SK-N-MC (cell line): Measurements from ENCODE around the gene EEFSEC.

ENCODE experiments used
- DNase-seq: peaks from one replicate; pipeline ENCODE4 v3.0.0-alpha.2; 2011; ENCODE audit warnings: low read depth, low spot score
- H3K27ac ChIP-seq: fragments of 200-600 bp; sonication (generic); 2 replicates; pipeline ENCODE4 v1.5.1; 2016; ENCODE audit warnings: mixed run types
- H3K36me3 ChIP-seq: fragments of 200-600 bp; sonication (generic); 2 replicates; pipeline ENCODE4 v1.6.1; 2017; ENCODE audit warnings: antibody characterized with exemption, low read length, mixed read lengths; ENCODE audit not compliant: insufficient read depth
- H3K4me3 ChIP-seq: fragments of 200-600 bp; sonication (generic); 2 replicates; pipeline ENCODE4 v1.5.1; 2016
- H3K9ac ChIP-seq: fragments of 200-600 bp; sonication (generic); 2 replicates; pipeline ENCODE4 v1.8.0; 2017; ENCODE audit warnings: mixed run types, mixed read lengths; ENCODE audit not compliant: insufficient read length
- H3K9me3 ChIP-seq: fragments of 200-600 bp; sonication (generic); 2 replicates; pipeline ENCODE4 v1.6.1; 2017; ENCODE audit warnings: low read depth, mild to moderate bottlenecking, antibody characterized with exemption, low read length, moderate library complexity, mixed read lengths
- EZH2 ChIP-seq: fragments of 200-600 bp; sonication (generic); IDR thresholded peaks from one replicate; pipeline ENCODE4 v1.6.1; 2017; ENCODE audit warnings: antibody characterized with exemption
- FOXP2 ChIP-seq: optimal IDR thresholded peaks from 2 replicates; pipeline ENCODE3; 2011; ENCODE audit warnings: mild to moderate bottlenecking, moderate library complexity; ENCODE audit not compliant: insufficient read depth; ENCODE audit errors: extremely low read length, control extremely low read depth
- POLR2AphosphoS5 ChIP-seq: IDR thresholded peaks from 2 replicates; pipeline ENCODE4 v1.6.1; 2012; ENCODE audit warnings: mild to moderate bottlenecking, low read depth, low read length, borderline replicate concordance

Gene EEFSEC

DNA sequence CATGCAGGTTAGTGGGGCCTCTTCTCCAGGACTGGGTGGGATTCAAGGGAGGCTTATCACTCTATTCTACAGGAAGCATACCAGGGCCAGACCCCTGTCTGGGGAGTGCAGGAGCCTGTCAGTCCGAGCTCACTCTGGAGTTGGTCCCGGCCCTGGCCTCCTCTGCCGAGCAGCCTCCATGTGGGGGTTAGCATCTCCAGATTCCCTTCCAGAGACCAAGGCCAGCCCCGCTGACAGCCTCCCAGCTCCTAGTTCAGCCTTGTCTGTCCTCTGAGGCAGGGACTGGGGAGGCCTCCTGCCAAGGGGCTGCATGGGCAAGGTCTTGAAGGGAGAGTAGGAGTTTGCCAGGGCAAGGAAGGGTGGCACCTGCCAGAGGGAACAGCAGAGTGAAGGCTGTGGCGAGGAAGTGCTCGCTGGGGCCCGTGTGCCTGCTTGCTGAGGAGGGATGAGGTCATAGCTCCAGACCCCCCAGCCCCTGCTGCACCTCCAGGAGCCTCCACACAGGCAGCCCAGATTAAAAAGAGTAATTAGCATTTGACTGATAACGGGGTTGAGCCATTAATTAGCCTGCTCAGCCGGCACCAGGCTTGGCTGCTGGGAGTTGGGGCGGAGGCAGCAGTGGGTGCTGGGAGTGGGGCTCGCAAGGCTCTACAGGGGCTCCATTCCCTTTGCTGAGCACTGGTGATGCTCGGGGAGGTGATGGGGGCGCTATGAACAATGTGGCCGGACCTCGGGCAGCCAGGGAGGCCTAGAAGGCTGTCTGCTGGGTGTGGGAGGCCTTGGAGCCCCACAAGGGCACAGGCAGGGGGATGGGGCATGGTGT lies 259.1 kb downstream of the EEFSEC start:
- Histone ChIP-seq H3K9ac (no peak overlapping the region), H3K4me3 (no peak overlapping the region), H3K27ac (no peak overlapping the region), H3K9me3 (no peaks in the 10 kb centered on the region), H3K36me3 (no peaks in the 10 kb centered on the region)
- TF ChIP-seq EZH2: no peak
- no peak for TF ChIP-seq POLR2AphosphoS5
- TF ChIP-seq FOXP2: no peak
- DNase-seq: no peak

DNA sequence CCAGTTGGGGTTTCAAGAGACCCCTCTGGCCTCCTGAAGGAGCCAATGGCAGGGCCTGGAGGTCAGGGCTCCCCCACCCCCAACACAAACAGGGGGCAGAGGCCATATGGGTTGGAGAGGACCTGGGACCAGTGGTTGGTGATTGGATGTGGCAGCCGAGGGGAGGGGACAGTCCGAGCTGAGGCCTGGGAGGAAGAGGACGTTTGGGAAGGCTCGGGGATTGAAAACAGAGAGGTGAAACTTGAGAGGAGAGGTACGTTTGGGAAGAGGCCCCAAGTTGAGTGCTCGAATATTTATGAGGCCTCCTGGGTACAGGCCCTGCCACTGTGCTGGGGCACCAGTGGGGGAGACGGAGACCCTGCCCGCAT lies 259.7 kb downstream of the EEFSEC start:
- no peak overlapping the region for H3K27ac ChIP-seq
- no peak overlapping the region for H3K9ac ChIP-seq
- H3K4me3 ChIP-seq: no peak overlapping the region
- H3K9me3 ChIP-seq: no peaks in the 10 kb centered on the region
- no peak for TF ChIP-seq POLR2AphosphoS5
- TF ChIP-seq FOXP2: no peak
- TF ChIP-seq EZH2: no peak
- H3K36me3 ChIP-seq: no peaks in the 10 kb centered on the region
- DNase-seq: no peak

DNA sequence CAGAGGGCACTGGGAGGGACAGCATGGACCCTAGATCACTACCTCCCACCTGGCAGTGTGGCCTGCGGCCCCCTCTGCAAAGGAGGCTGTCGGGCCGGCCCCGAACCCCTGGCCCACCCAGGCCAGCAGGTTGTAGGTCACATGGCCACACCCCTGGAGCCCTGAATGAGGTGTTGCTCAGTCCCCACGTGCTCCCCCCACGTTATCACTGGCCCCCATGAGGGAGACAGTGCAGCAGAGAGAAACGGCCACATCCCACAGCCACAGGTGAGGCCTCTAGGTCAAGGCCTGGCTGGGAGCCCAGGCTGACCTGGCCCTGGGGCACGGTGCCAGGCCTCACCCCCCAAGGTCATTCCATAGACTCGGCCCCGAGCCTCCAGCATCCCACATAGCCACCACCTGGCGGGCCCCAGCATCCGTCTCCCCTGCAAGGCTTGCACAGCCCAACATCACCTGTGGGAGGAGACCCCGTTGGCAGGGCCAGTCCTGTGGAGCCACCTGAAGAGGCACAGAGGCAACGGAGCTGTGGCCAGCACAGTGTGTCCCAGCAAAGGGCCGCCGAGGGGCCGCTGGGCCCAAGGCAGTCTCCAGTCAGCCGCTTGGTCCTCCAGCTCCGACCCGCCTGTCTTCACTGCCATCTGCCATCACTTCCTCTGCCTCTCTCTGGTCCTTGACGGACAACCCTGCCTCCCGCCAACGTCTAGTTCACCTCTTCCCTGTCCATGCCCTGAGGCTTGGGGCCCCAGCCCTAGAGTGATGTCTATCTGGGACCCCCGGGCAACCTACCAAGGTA lies 260.3 kb downstream of the EEFSEC start:
- H3K4me3 ChIP-seq: no peak overlapping the region
- no peak overlapping the region for H3K27ac ChIP-seq
- DNase-seq: no peak
- TF ChIP-seq EZH2: no peak
- no peak for TF ChIP-seq FOXP2
- TF ChIP-seq POLR2AphosphoS5: no peak
- H3K9ac ChIP-seq: no peak overlapping the region
- H3K9me3 ChIP-seq: no peaks in the 10 kb centered on the region
- H3K36me3 ChIP-seq: no peaks in the 10 kb centered on the region

DNA sequence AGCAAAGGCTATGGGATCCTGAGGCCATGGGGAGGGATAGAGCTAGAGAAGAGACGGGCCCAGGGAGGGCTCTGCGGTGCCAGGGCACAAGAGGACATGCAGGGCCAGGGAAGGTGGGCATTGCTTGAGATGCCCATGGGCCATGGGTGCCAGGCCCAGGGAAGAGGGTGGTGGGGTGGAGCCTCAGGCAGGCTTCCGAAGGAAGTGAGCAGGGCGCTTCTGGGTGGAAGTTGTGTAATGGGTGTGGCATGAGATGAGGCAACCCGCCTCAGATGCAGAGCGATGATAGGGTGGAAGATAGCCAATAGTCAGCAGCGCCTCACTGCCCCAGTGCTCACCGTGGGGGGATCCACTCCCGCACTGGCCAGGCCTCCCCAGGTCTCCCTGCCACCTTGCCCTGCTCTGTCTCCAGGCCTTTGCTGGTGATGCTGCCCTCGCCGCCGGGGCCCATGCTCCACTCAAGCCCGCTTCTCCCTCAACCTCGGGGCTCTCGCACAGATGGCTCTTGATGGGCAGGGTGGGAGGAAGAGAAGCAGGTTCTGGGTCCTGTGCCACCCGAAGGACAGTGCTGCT lies 262.0 kb downstream of the EEFSEC start:
- Histone ChIP-seq H3K4me3 (no peak overlapping the region), H3K36me3 (no peaks in the 10 kb centered on the region), H3K27ac (no peak overlapping the region), H3K9ac (no peak overlapping the region), H3K9me3 (no peaks in the 10 kb centered on the region)
- TF ChIP-seq EZH2 (no peak), POLR2AphosphoS5 (no peak), FOXP2 (no peak)
- no peak for DNase-seq

DNA sequence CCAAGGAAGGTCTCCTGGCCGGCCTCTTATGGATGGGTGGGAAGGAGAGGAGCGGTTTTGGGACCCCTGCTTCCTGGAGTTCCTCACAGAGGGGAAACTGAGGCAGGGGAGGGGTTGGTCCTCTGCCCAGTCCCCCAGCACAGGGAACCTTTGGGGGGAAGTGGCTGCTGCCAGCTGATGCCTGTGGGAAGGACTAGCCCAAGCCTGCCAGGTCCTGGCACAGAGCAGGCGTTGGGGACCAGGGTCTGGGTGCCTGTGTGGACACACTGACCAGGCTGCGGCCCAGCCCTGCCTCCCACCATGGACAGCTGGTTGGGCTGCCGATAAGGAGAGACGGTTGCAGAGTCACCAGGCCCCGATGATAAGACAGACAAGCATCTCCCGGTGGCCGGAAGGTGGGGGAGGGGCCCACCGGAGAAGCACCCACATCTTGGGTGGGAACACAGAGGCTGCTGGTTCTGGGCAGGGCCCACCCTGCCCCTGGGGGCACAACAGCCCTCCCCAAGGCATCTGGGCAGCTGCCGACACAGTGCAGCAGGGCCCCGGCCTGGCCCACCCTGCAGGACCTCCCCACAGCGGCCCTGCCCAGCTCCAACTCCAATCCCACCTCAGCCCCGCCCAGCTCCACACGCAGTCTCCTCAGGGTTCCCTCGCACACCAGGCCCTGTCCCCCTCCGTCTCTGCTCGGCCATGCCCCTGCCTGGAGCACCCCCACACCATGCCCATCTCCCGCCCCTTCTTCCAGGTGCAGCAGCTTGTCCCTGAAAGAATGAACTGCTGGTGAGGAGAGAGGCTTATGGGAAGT lies 262.7 kb downstream of the EEFSEC start:
- no peak overlapping the region for H3K27ac ChIP-seq
- TF ChIP-seq FOXP2: no peak
- no peak for TF ChIP-seq POLR2AphosphoS5
- TF ChIP-seq EZH2: no peak
- H3K36me3 ChIP-seq: no peaks in the 10 kb centered on the region
- no peak overlapping the region for H3K9ac ChIP-seq
- no peak overlapping the region for H3K4me3 ChIP-seq
- H3K9me3 ChIP-seq: no peaks in the 10 kb centered on the region
- DNase-seq: no peak

DNA sequence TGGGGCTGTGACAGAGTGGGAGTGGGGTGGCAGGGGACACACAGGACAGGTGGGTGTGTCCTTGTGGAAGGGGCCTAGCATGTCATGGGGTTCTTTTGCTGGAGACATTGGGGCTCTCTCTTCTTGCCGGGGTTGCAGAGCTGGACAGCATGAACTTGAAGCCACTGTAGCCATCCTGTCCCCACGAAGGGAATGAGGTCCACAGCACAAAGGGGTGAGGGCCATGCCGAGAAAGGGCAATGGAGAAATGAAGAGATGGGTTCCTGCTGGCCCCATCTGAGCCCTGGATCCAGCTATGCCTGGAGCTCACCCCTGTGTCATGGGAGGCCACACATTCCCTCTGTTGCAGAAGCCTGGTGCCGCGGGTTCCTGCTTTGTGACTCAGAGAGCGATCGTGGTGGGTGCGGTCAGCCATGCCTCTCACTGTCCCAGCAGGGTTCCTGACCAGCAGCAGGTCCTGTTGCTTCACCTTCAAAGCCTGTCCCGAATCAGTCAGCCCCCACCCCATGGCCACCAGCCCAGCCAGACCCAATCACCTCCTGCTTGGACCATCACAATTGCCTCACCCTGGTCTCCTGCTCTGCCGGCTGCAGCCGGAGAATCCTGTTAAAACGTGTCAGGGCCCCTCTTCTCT lies 263.4 kb downstream of the EEFSEC start:
- H3K36me3 ChIP-seq: no peaks in the 10 kb centered on the region
- H3K27ac ChIP-seq: no peak overlapping the region
- H3K9ac ChIP-seq: no peak overlapping the region
- DNase-seq: no peak
- no peak for TF ChIP-seq EZH2
- H3K4me3 ChIP-seq: no peak overlapping the region
- no peaks in the 10 kb centered on the region for H3K9me3 ChIP-seq

DNA sequence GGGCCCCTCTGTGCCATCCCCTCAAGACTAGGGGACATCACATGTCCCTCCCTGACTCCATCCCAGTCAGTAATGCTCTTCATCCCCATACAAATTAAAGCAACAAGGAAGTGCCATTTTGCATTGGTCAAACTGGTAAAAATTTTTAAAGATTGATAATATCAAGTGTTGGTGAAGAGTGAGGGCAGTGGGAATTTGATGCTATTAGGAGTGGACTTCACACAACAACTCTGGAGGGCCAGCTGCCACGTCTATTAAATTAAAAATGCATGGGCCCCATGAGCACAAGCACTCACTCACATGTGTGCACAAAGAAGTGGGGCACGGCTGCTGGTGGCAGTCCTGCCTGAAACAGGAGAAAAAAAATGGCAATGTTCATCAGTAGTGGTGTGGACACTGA lies 265.6 kb downstream of the EEFSEC start:
- no peaks in the 10 kb centered on the region for H3K9me3 ChIP-seq

More for the DNA sequence above, 265.6 kb downstream of the EEFSEC start:
- TF ChIP-seq POLR2AphosphoS5 (no peak), FOXP2 (no peak), EZH2 (no peak)
- no peak for DNase-seq
- Histone ChIP-seq H3K27ac (no peak overlapping the region), H3K36me3 (no peaks in the 10 kb centered on the region), H3K9ac (no peak overlapping the region), H3K4me3 (no peak overlapping the region)
